K562 (cell line): ENCODE data around the gene DRC1. TPM values are rescaled to one million over a fixed set of nuclear protein-coding genes. Genes with fewer than 3 reads are reported as not detected.

Source experiments
- ATAC-seq: fragments of 200-7000 bp; cut with Tn5 transposase; 3 replicates; pipeline ENCODE4 v1.9.1; 2020; ENCODE audit warnings: moderate library complexity
- BruUV-seq: library from RNA; stranded (reverse); fragments of 400-500 nt; replicated peaks from 2 replicates; lab custom pipeline; 2021; lab: Mats Ljungman, UMichigan
- CTCF ChIA-PET: fragments of 300-600 bp; formaldehyde crosslinking; extraction: SDS; loops from one replicate; lab custom pipeline; 2021; ENCODE audit warnings: low intra/inter-chr PET ratio; lab: Yijun Ruan, JAX
- POLR2A ChIA-PET: fragments of 300-600, 350-650 bp; sonication (Branson Sonifier 250); formaldehyde crosslinking; extraction: SDS; loops from one replicate; lab custom pipeline; 2021; ENCODE audit warnings: antibody characterized with exemption, inconsistent platforms; lab: Yijun Ruan, JAX
- DNase-seq, 4 experiments: peaks; one replicate each; pipeline versions ENCODE4 v3.0.0 to v3.0.0-alpha.2; 2011 to 2018; ENCODE audit warnings: low spot score in 3 of 4, mixed read lengths in 3 of 4; ENCODE audit errors: extremely low read depth in 1 of 4
- FAIRE-seq: peaks from 2 replicates; lab custom pipeline; 2011; peaks lifted over from hg19 to GRCh38; lab: Jason Lieb, UNC
- H2AFZ ChIP-seq: 2 replicates; pipeline ENCODE4 v1.6.0; 2011; ENCODE audit warnings: low read depth, low read length, control low read depth, inconsistent platforms
- H3K27ac ChIP-seq: fragments of 200-600 bp; 3 replicates; pipeline ENCODE4 v1.8.0; 2011; ENCODE audit warnings: low read depth, mild to moderate bottlenecking, control low read depth, inconsistent platforms, low read length, moderate library complexity, mixed read lengths; ENCODE audit errors: extremely low read depth
- H3K27me3 ChIP-seq, 2 experiments: fragments of 300-600 bp in 1 of 2; 2 replicates in 1 of 2; 3 replicates in 1 of 2; pipeline versions ENCODE4 v1.6.0 to v1.8.0; 2011; ENCODE audit warnings: inconsistent platforms in 2 of 2, low read length in 2 of 2, mild to moderate bottlenecking in 1 of 2, mixed read lengths in 1 of 2, moderate library complexity in 1 of 2; ENCODE audit not compliant: control insufficient read depth in 2 of 2, insufficient read depth in 2 of 2
- H3K36me3 ChIP-seq: fragments of 300-600 bp; 3 replicates; pipeline ENCODE4 v1.8.0; 2011; ENCODE audit warnings: mild to moderate bottlenecking, low read length, inconsistent platforms; ENCODE audit not compliant: control insufficient read depth, insufficient read depth
- H3K4me1 ChIP-seq, 2 experiments: fragments of 200-600 bp in 1 of 2; replicated peaks in 1 of 2; 2 replicates in 1 of 2; 3 replicates in 1 of 2; pipeline versions ENCODE4 v1.5.1 to v1.8.0; 2011; ENCODE audit warnings: inconsistent platforms in 2 of 2, low read length in 2 of 2, mild to moderate bottlenecking in 1 of 2, mixed read lengths in 1 of 2, moderate library complexity in 1 of 2; ENCODE audit not compliant: control insufficient read depth in 2 of 2, insufficient read depth in 2 of 2
- H3K4me2 ChIP-seq: 2 replicates; pipeline ENCODE4 v1.6.1; 2011; ENCODE audit warnings: low read length, control low read depth, inconsistent platforms, mixed read lengths; ENCODE audit not compliant: insufficient read depth
- H3K4me3 ChIP-seq: fragments of 200-600 bp; sonication (generic), shearing (Covaris generic); 2 replicates; pipeline ENCODE4 v1.5.1; 2016; ENCODE audit warnings: control low read depth, inconsistent platforms
- H3K79me2 ChIP-seq: fragments of 200-600 bp; 3 replicates; pipeline ENCODE4 v1.8.0; 2011; ENCODE audit warnings: low read length, inconsistent platforms; ENCODE audit not compliant: control insufficient read depth, insufficient read depth
- H3K9ac ChIP-seq, 2 experiments: 2 replicates each; pipeline versions ENCODE4 v1.6.0 to v1.6.1; 2011; ENCODE audit warnings: low read depth in 2 of 2, low read length in 2 of 2, control low read depth in 1 of 2, inconsistent platforms in 1 of 2, mild to moderate bottlenecking in 1 of 2, mixed read lengths in 1 of 2; ENCODE audit not compliant: insufficient read depth in 1 of 2
- H3K9me1 ChIP-seq: one replicate; pipeline ENCODE4 v1.6.0; 2011; ENCODE audit warnings: inconsistent platforms, mild to moderate bottlenecking, low read length, moderate library complexity; ENCODE audit not compliant: control insufficient read depth, insufficient read depth
- H3K9me3 ChIP-seq: replicated peaks from 2 replicates; pipeline ENCODE4 v1.5.1; 2011; ENCODE audit warnings: low read depth, low read length, inconsistent platforms; ENCODE audit not compliant: control insufficient read depth, insufficient read depth
- H4K20me1 ChIP-seq: replicated peaks from 2 replicates; pipeline ENCODE4 v1.6.1; 2011; ENCODE audit warnings: low read length, inconsistent platforms, mixed read lengths; ENCODE audit not compliant: control insufficient read depth, insufficient read depth
- YY1 ChIP-seq, 3 experiments: IDR thresholded peaks; 2 replicates each; pipeline ENCODE4 v1.6.1; 2011; ENCODE audit warnings: low read length in 2 of 3, mild to moderate bottlenecking in 2 of 3, moderate library complexity in 2 of 3, borderline replicate concordance in 1 of 3, control low read depth in 1 of 3, low read depth in 1 of 3; ENCODE audit not compliant: insufficient read depth in 3 of 3, insufficient replicate concordance in 2 of 3, control insufficient read depth in 1 of 3, insufficient read length in 1 of 3; ENCODE audit errors: extremely low read depth in 1 of 3
- ZBTB7A ChIP-seq: IDR thresholded peaks from 2 replicates; pipeline ENCODE4 v1.6.1; 2011; ENCODE audit warnings: low read depth, mild to moderate bottlenecking, low read length, moderate library complexity, borderline replicate concordance; ENCODE audit not compliant: control insufficient read depth
- WGBS: fragments of 100-300 bp; shearing (Covaris generic); methylation state at CpG from one replicate; pipeline ENCODE4 v1.1.6; 2016; ENCODE audit warnings: low coverage, mixed read lengths; ENCODE audit not compliant: insufficient coverage; ENCODE audit errors: missing lambda C conversion rate; 5-methylcytosine and 5-hydroxymethylcytosine counted together
- in situ Hi-C: fragments of 300-500 bp; cut with MboI; formaldehyde crosslinking; loops from 4 replicates; pipeline ENCODE4 v1.15.0; 2018; ENCODE audit warnings: inconsistent platforms, mixed read lengths
- intact Hi-C: fragments of 100-400 bp; cut with micrococcal nuclease; formaldehyde crosslinking; loops from 2 replicates; pipeline ENCODE4 v1.14.2; 2022
- polyA plus RNA-seq, 8 experiments: library from polyadenylated mRNA; depleted of rRNA in 4 of 8; stranded (reverse) in 5 of 8; unstranded in 3 of 8; fragments of >200 nt; fragmentation: Nextera tagmentation in 2 of 8; fragmentation: Illumina TruSeq in 1 of 8; extraction: Ambion mirVana in 2 of 8; extraction: Trizol in 1 of 8; gene quantifications; 2 replicates each; pipeline versions ENCODE4 v1.2.1 to v1.2.3, GENCODE V29; 2011 to 2014; ENCODE audit warnings: inconsistent platforms in 1 of 8, missing spikeins in 1 of 8
- total RNA-seq, 7 experiments: library from RNA; depleted of rRNA in 6 of 7; stranded (reverse); fragments of >200 nt in 6 of 7; fragmentation: Illumina TruSeq in 2 of 7; extraction: Trizol in 2 of 7; gene quantifications; 2 replicates each; pipeline versions ENCODE4 v1.2.1 to v1.2.3, GENCODE V29; 2011 to 2021; ENCODE audit warnings: low replicate concordance in 1 of 7

DRC1 gene
- total and polyA plus RNA-seq, 9 of the 15 experiments (the other 6 are each of a cell fraction or from before 2014, with no cell fraction given) = 0.07 to 0.10 TPM; not detected in 7

GRCh38 chr2:26478366-26478765 lies 76.6 kb downstream of the DRC1 start (continued):
- TF ChIP-seq YY1 (IDR thresholded peaks at IDR 0.05; ENCODE audit: borderline replicate concordance in 1 of 3, control insufficient read depth in 1 of 3, extremely low read depth in 1 of 3, insufficient read depth in 3 of 3, insufficient read length in 1 of 3, insufficient replicate concordance in 2 of 3, low read depth in 1 of 3, low read length in 2 of 3) = no peak

GRCh38 chr2:26479131-26479788 lies 77.5 kb downstream of the DRC1 start:
- H3K9me3 ChIP-seq = no peaks in the 10 kb centered on the region; the same call in 1 of the 2 replicates
- H3K4me2 ChIP-seq = no peak overlapping the region
- FAIRE-seq (no peak), DNase-seq (no peak), ATAC-seq (no peak)
- H3K9ac ChIP-seq = peak overlapping the region in 1 of 2 experiments; percentile 74; a peak in 2 of 4 replicates
- no peak overlapping the region for H3K27ac ChIP-seq
- ChIA-PET CTCF (no interaction called here), POLR2A (interaction anchor here (0.6 kb wide), 1 partner anchor 29 kb away, joined by 4 read pairs; no protein-coding TSS in a partner anchor)
- H3K36me3 ChIP-seq = no peaks in the 10 kb centered on the region
- in situ Hi-C loops (no loop called here), intact Hi-C loops (no loop called here)
- peaks cover 0 to 15% of the 10 kb centered on the region in 2 experiments; a peak in 3 of 5 replicates for H3K27me3 ChIP-seq
- no peaks in the 10 kb centered on the region for H3K9me1 ChIP-seq
- BruUV-seq = no TSS peak
- H3K4me3 ChIP-seq = no peak overlapping the region
- H4K20me1 ChIP-seq = peaks cover 5% of the 10 kb centered on the region; the same call in 1 of the 2 replicates
- H3K4me1 ChIP-seq = peaks cover 0 to 32% of the 10 kb centered on the region in 2 experiments; a peak in 2 of 5 replicates
- no peak overlapping the region for H2AFZ ChIP-seq
- H3K79me2 ChIP-seq = no peaks in the 10 kb centered on the region
- TF ChIP-seq ZBTB7A = no peak
- WGBS = 51% methylated on average over 17 of the region's 25 CpGs
